Ishikawa (cell line): ENCODE results near the gene BMPR1B.

Experiments used
- CEBPB ChIP-seq: IDR thresholded peaks from 2 replicates; pipeline ENCODE4 v1.6.1; 2012
- CREB1 ChIP-seq: IDR thresholded peaks from 2 replicates; pipeline ENCODE4 v1.6.1; 2012; ENCODE audit warnings: low read depth
- EGR1 ChIP-seq: IDR thresholded peaks from 2 replicates; pipeline ENCODE4 v1.6.1; 2012
- EP300 ChIP-seq: IDR thresholded peaks from 2 replicates; pipeline ENCODE4 v1.6.1; 2012; ENCODE audit warnings: borderline replicate concordance
- FOXM1 ChIP-seq: IDR thresholded peaks from 2 replicates; pipeline ENCODE4 v1.6.1; 2012; ENCODE audit warnings: low read depth, borderline replicate concordance
- MAX ChIP-seq: IDR thresholded peaks from 2 replicates; pipeline ENCODE4 v1.6.1; 2012
- RAD21 ChIP-seq: IDR thresholded peaks from 2 replicates; pipeline ENCODE4 v1.6.1; 2012; ENCODE audit warnings: low read depth
- REST ChIP-seq: IDR thresholded peaks from 2 replicates; pipeline ENCODE4 v1.6.1; 2012; ENCODE audit warnings: low read depth, mild to moderate bottlenecking
- TAF1 ChIP-seq: IDR thresholded peaks from 2 replicates; pipeline ENCODE4 v1.6.1; 2012; ENCODE audit warnings: low read depth, mild to moderate bottlenecking
- TCF12 ChIP-seq: IDR thresholded peaks from 2 replicates; pipeline ENCODE4 v1.6.1; 2012; ENCODE audit warnings: low read depth
- TEAD4 ChIP-seq: IDR thresholded peaks from 2 replicates; pipeline ENCODE4 v1.6.1; 2012
- USF1 ChIP-seq: IDR thresholded peaks from 2 replicates; pipeline ENCODE4 v1.6.1; 2012
- YY1 ChIP-seq: IDR thresholded peaks from 2 replicates; pipeline ENCODE4 v1.6.1; 2012; ENCODE audit warnings: low read depth
- ZBTB7A ChIP-seq: IDR thresholded peaks from 2 replicates; pipeline ENCODE4 v1.6.1; 2012; ENCODE audit warnings: low read depth

- TF ChIP-seq REST (no peak), RAD21 (no peak), MAX (no peak), EP300 (no peak), USF1 (no peak), TAF1 (no peak), CREB1 (no peak), YY1 (no peak), TEAD4 (no peak), TCF12 (no peak), ZBTB7A (no peak), CEBPB (no peak), FOXM1 (no peak), EGR1 (no peak)
These were observed 187.0 kb downstream of the BMPR1B start for GRCh38 chr4:94944726-94945125.
